K562 (cell line): ENCODE results near the gene PKIB.

Experiments
- POLR2AphosphoS5 ChIP-seq: IDR thresholded peaks from 2 replicates; pipeline ENCODE4 v1.6.1; 2011; ENCODE audit warnings: mild to moderate bottlenecking, low read depth, low read length, moderate library complexity; ENCODE audit not compliant: control insufficient read depth, insufficient read depth
- ZNF217 ChIP-seq: sonication (generic); formaldehyde crosslinking; IDR thresholded peaks from 2 replicates; pipeline ENCODE4 v1.8.0; 2022; ENCODE audit warnings: mild to moderate bottlenecking, missing genetic modification reagents

DNA sequence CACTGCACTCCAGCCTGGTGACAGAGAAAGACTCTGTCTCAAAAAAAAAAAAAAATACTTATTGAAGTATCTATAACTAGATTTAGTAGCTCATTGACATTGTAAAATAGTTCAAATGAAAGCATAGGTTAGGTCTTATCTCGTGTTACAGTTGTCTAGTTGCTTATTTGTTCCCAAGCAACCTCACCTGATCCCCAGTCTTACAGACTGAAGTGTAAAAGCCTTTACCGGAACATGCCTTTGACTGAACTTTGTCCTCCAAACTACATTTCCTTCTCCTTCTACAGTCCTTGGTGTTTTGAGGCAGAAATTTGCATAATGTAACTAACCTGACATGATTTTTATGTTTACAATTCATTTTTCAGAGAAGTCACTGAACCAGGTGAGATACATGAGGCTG lies 61.0 kb downstream of the PKIB start:
- no peak for TF ChIP-seq ZNF217
- no peak for TF ChIP-seq POLR2AphosphoS5
